ENCODE results near the gene IAH1.

The IAH1 gene

DNA sequence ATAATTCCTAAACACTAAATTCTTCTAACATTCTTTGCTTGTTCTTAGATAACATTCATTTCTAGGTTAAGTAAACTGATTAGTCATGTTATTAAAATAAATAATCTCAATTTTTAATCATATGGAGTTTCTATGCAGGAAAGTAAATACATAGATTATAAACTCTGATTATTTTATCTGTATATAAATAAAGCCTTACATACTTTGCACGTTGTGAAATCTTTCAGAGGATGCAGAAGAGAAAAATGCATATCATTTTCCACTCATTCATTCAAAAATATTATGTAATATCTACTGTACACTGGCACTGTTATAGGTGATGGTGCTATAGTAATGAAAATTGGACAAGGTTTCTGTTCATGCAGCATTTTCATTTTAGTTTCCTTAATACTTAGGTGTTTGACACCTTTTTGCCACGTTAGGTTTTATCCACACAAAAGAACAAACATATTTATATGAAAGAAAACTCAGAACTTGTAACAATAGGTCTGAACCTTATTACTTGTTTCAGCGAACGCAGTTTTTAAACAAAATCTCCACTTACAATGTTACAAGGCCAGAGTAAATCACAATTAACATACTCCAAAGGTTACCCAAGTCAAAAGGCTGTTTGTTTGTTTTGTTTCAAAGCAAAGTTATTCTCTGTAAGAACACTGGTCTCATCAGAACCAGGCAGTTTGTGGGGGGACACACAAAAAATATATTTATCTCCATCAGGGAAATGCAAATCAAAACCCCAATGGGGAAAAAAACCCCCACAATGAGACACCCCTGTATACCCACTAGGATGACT, 53.8 kb downstream of the IAH1 start:
- no peak for DNase-seq (ENCODE audit: low read depth in 2 of 2, low spot score in 1 of 2)

DNA sequence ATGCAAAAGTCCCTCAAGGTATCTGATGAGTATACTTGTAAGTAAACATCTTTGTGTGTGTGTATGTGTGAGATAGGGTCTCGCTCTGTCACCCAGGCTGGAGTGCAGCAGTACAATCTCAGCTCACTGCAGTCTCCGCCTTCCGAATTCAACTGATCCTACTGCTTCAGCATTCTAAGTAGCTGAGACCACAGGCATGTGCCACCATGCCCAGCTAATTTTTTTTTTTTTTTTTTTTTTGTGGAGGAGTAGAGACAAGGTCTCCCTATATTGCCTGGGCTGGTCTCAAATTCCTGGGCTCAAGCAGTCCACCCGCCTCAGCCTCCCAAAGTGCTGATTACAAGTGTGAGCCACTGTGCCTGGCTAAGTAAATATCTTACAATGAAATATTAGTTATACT, 58.1 kb downstream of the IAH1 start:
- DNase-seq (ENCODE audit: low read depth in 2 of 2, low spot score in 1 of 2), result no peak

DNA sequence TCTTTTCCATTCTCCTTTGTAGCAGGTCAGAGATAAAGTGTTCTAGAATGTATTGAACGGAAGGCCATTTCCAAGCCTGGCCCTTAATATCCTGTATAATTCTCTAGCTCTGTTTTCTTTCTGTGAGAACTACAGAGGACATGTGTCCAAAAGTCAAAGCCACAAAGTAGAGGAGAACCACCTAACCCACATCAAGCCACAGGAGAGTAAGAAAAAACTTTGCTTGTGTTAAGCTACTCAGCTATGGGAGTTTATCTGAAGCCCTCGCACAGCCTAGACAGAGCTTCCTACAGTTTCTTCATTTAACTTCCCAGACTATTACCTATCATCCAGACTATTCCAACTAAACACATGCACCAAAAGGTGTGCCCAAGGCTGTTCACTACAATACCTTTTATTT, 59.3 kb downstream of the IAH1 start:
- no peak for DNase-seq (ENCODE audit: low read depth in 2 of 2, low spot score in 1 of 2)

DNA sequence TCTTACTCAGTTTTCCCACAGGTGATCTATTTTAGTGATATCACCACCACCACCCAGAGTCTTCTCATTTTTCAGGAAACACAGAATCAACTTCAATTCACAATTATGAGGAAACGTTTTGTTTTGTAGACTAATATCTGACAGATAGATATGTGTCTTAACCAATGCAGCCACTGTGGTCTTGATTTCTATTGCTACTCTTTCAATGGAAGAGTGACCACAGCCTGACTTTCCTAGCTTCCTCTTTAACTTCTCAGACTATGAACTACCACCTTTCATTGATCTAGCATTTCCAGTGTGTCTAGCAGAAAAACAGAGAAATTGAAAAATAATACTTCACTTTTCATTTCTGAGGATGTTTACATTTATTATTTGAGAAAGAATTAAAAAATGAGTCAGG, 60.8 kb downstream of the IAH1 start:
- DNase-seq (ENCODE audit: low read depth in 2 of 2, low spot score in 1 of 2), result no peak

DNA sequence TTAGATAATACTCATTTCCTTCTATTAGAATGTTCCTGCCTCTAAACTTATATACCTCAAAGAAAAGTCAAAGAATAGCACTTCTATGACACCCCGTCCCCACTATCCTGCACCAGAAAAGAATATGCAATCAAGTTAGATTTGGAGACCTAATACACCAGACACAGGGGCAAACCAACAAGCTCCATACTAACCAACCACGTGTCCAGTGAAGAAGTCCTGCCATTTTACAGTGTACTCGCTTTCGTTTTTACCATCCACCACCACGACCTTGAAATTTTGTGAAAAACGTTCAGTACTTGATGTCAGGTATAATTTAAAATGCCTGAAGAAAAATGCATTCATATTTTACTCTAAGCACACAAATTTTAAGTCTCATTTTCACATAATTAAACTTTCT, 62.2 kb downstream of the IAH1 start:
- DNase-seq (ENCODE audit: low read depth in 2 of 2, low spot score in 1 of 2), result no peak

DNA sequence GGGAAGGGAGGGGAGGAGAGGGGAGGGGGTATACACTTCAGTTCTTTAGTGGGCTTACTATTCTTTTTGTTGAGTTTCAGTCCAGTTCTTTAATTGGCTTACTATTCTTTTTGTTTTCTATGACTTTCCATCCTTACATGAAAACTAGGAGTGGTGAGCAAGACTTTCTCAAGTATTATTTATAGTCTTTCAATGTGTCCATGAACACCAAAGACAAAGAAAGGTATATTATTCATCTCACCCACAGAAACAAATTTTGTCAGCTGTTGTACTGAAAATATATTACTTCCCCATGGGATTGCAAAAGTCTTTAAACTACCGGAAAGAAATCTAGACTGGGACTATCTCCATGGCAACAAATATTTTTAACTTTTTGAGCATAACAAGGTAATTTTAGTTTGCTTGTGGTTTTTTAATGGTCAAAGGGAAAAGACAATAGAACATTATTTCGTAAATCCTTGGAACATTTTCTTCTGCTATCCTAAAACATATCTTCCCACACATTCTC, 63.7 kb downstream of the IAH1 start:
- DNase-seq (ENCODE audit: low read depth in 2 of 2, low spot score in 1 of 2), result no peak
